NCI-H2029 treated with DMSO at 0.1 percent for 48 hours (cell line): Measurements from ENCODE around the gene RAB34.
A peak's percentile ranks its signal among the peaks of the same experiment; 100 is the strongest.
"Not testable (repeated sequence)": the region's sequence is repeated elsewhere in the genome, so short reads cannot be mapped to it uniquely, and the experiment has no call there.

Experiments
- DNase-seq: peaks from one replicate; lab custom pipeline; 2025; lab: John Stamatoyannopoulos, UW

Gene RAB34

DNA sequence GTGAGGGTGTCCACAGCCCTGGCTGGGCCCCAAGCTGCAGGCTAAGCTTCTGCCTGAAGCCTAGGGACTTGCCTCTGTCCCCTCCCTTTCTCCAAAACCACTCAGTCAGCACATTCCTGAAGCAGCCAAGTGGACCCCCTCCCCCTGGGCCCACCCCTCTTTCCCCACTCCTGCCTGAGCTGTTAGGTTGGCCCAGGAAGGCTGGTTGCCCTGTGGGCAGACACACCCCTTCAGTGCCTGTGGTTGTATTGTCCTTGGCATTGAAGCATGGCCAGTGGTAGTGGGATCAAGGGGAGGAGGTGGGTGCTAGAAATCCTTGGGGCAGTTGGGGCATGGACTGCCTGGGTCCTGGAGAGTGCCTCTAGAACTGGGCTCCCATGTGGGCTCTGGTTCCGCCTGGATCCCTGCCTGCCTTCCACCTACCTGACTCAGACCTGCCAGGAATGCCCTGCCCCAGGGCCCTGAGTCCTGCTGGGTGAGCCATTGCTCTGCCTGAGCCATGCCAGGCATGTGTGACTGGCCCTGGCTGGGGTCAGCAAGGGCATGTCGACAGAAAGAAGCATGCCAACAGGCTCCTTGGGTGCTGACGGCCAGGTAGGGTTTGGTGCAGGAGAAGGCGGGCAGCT lies 28.2 kb upstream of the RAB34 start:
- DNase-seq, result no peak

DNA sequence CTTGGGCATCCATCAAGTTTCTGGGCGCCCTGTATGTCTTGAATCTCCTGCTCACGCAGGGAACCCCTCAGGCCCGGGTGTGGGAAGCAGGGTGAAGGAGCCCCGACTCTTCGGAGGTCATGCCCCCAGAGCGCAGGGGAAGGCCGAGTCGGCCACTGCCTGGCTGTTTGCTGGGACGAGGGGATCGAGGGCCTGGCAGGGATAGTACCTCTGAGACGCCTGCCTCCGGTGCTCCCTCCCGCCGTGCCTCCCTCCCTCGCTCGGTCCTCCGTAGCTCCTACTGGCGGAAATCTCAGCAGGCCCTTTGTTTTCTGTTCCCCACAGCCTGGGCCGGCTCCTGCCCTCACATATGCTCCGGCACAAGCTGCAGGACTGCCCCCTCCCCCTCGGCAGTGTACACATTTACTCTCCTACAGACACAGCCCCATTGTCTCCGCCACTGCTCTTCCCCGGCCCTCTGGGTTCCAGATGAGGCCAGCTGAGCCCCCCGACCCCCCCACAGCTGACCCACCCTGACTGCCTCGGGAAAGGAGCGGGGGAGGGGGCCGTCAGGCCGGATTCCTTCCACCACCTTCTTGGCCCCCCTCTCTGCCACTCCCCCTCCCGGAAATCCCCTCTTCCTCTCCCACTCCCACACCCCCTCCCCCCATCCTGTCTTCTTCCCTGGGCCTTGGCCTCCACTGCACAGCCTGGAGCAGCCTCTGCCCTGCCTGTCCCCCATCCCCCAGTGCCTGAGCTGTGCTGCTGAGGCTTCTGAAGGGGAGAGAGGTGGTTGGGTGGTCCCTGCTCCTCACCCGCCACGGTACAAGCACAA lies 27.5 kb upstream of the RAB34 start:
- peak; percentile 28 for DNase-seq

GRCh38 chr17:28744104-28744971 lies 26.7 kb upstream of the RAB34 start:
- DNase-seq, result no peak

DNA sequence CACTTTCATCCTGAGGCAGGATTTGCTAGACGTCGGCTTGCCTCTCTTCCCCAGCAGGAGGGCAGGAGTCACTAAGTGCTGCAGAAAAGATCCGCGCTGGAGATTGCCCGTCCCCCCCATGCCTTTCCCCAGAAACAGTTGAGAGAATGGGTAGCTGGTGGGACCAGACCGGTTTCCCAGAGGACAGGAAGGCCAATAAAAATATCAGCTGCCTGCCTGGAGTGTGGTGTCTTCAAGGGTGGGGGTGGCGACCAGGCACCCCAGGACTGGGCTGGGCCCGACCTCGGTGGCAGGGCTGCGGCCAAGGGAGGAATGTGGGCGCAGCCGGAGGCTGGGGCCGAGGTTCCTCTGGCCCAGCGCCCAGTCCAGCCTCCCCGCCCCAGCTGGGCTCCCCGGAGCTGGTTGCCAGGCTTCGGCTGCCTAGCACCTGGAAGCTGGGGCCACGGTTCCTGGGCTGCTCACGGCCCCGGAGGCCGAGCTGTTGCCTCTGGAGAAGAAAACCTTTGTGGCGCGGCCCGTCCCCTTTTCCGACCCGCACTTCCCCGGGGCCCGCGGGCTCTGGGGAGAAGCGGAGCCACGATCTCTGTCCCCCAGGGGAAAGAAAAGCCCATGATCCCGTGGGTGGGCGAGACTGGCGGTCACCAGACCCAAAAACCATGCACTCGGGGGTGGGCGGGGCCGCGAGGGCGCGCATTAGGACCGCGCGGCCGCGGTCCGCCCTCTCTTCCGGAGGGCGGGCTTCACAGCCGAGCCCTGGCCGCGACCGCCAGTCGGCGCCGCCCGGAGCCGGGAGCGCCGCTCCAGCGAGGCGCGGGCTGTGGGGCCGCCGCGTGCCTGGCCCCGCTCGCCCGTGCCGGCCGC lies 25.8 kb upstream of the RAB34 start, which contains the start of gene TRAF4:
TRAF4 (plus strand) TSS at position 769 of the 861 bp plus-strand sequence. CDS start 102 bp downstream, outside the sequence.
- no peak for DNase-seq

- DNase-seq, result no peak
Measured at GRCh38 chr17:28741358-28742349, 24.0 kb upstream of the RAB34 start.

DNA sequence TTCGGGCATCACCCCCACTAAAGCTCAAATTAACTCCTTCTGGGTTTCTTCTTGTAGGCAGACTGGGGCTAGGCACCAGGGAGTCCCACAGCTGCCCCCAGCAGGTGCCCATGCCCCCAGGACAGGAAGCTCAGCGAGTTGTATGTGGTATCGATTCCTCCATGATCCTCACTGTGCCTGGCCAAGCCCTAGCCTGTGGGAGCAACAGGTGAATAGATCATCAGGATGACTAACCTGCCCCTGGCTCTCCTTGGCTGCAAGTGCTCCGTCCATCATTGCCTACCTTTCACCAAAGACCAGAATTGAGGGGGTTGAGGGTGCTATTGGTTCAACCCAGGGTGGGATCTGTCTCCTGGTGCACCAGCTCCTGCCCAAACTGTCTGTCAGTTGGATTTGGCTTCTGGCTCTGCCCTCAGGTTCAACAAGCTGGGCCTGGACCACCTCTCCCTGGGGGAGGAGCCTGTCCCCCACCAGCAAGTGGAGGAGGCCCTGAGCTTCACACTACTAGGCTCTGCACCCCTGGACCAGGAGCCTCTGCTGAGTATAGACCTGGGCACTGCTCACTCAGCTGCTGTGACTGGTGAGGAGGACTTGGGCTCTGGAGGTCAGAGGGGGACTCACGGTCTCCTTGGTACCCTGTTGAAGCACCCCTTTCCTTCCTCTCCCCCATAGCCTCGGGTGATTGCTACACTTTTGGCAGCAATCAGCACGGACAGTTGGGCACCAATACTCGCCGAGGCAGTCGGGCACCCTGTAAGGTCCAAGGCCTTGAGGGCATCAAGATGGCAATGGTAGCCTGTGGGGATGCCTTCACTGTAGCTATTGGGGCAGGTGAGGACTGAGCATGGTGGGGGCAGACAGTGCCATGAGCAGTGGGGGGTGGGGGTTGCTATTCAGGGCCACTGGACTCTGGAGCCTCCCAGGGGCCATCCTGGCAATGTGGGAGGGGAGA lies 23.0 kb upstream of the RAB34 start:
- DNase-seq, result no peak

DNA sequence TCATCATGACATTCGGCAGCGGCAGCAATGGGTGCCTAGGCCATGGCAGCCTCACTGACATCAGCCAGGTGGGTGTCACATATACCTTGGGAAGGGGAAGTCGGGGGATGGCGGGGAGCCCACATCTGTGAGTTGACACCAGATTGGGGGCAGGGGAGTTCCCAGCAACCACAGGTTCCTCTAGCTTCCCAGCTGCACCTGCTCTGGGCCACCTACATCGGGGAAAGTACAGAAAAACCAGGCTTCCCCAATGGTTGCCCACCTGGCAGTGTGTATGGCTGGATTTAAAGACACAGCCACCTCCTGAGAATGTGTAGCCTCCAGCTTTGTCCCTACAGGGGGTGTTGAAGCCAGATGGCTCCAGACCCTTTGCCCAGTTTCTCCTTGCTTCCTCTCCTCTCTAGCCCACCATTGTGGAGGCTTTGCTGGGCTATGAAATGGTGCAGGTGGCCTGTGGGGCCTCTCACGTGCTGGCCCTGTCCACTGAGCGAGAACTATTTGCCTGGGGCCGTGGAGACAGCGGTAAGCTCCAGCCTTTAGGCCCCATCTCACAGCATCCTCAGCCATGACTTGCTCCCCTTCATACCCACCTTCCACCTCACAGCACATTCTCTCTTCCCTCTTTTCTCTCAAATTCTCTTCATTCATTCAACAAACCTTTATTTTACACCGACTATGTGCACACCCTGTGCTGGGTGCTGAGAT lies 21.2 kb upstream of the RAB34 start:
- no peak for DNase-seq

GRCh38 chr17:28737770-28738679 lies 20.4 kb upstream of the RAB34 start:
- no peak for DNase-seq

DNA sequence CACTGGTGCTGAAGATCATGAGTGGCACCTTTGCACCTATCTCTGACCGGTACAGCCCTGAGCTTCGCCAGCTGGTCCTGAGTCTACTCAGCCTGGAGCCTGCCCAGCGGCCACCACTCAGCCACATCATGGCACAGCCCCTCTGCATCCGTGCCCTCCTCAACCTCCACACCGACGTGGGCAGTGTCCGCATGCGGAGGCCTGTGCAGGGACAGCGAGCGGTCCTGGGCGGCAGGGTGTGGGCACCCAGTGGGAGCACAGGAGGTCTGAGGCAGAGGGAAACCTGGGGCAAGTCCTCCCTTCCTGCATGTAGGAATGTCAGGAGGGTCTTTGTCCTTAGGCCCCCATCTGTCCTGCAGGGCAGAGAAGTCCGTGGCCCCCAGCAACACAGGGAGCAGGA lies 19.6 kb upstream of the RAB34 start:
- DNase-seq, result no peak

- DNase-seq, result not testable (repeated sequence)
Measured at GRCh38 chr17:28735913-28736769, 18.5 kb upstream of the RAB34 start.

DNA sequence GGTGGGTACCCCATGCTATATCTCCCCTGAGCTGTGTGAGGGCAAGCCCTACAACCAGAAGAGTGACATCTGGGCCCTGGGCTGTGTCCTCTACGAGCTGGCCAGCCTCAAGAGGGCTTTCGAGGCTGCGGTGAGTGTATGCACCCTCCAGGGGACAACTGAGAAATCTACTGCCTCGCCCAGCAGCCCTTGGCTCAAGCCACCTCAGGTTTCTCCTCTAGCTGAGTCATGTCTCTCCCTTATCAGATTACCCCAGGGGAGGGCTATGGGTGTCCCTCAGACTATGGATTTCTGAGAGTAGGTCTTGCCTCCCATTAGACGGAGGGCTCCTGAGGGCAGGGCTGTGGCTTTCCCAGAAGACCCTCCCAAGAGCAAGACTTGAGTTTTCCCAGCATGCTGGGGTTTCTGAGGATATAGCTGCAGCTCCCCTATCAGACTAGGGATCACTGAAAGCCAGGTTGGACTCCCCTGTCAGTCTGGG lies 17.6 kb upstream of the RAB34 start:
- DNase-seq, result no peak

DNA sequence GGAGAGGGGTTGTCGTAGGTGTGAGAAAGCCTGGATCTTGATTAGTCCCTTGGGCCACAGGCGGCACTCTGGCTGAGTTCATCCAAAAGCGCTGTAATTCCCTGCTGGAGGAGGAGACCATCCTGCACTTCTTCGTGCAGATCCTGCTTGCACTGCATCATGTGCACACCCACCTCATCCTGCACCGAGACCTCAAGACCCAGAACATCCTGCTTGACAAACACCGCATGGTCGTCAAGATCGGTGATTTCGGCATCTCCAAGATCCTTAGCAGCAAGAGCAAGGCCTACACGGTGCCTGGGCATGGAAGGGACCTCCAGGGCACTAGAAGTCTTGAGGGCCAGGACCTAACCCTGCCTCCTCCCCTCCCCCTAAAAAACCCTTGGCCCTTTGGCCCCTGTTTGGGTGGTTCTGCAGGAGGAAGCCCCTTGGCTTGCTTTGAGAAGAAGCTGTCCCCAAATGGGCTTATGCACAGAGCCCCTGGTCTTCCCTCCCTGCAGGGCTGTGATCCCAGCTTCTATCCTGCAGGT lies 17.1 kb upstream of the RAB34 start:
- no peak for DNase-seq

GRCh38 chr17:28733346-28733745 lies 15.7 kb upstream of the RAB34 start:
- DNase-seq, result no peak

DNA sequence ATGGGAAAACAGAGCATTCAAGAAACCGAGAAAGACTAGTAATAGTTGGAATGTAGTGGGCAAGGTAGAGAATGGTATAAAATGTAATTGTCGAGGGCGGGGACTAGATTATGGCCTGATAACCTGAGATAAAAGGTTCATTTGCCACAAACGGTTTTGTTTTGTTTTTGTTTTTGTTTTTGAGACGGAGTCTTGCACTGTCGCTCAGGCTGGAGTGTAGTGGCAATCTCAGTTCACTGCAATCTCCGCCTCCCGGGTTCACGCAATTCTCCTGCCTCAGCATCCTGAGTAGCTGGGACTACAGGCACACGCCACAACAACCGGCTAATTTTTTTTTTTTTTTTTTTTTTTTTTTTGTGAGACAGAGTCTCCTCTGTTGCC lies 12.3 kb upstream of the RAB34 start:
- DNase-seq, result no peak

GRCh38 chr17:28728364-28729200 lies 10.9 kb upstream of the RAB34 start, which contains the start of gene NEK8:
Gene NEK8 (plus strand): TSS chr17:28728788. CDS start chr17:28728814, 26 bp downstream.
- peak; percentile 90 for DNase-seq
